Liver (tissue), 9 donors: Measurements from ENCODE around the gene C2CD2. TPM values are rescaled to one million over a fixed set of nuclear protein-coding genes. Genes with fewer than 3 reads are reported as not detected.

Experiments used
- DNase-seq: peaks from one replicate; pipeline ENCODE4 v3.0.0-alpha.2; 2017; ENCODE audit warnings: low spot score
- H3K27ac ChIP-seq, 2 donors: one replicate each; pipeline ENCODE4 v1.7.0; 2013; ENCODE audit warnings: inconsistent platforms in 2 of 2, low read length in 2 of 2, control low read depth in 1 of 2, low read depth in 1 of 2, mild to moderate bottlenecking in 1 of 2
- H3K27me3 ChIP-seq, 4 donors: one replicate each; pipeline versions ENCODE4 v1.6.1 to v1.7.0; 2013; ENCODE audit warnings: low read length in 3 of 4, inconsistent platforms in 1 of 4, mild to moderate bottlenecking in 1 of 4, moderate library complexity in 1 of 4; ENCODE audit not compliant: control insufficient read depth in 4 of 4, insufficient read depth in 4 of 4
- H3K36me3 ChIP-seq, 4 donors: one replicate each; pipeline versions ENCODE4 v1.6.1 to v1.7.0; 2013; ENCODE audit warnings: low read length in 3 of 4, mild to moderate bottlenecking in 3 of 4, low read depth in 1 of 4, moderate library complexity in 1 of 4; ENCODE audit not compliant: control insufficient read depth in 4 of 4, insufficient read depth in 3 of 4
- H3K4me1 ChIP-seq, 4 donors: one replicate each; pipeline versions ENCODE4 v1.6.1 to v1.7.0; 2013; ENCODE audit warnings: low read length in 3 of 4, mild to moderate bottlenecking in 3 of 4, moderate library complexity in 1 of 4; ENCODE audit not compliant: control insufficient read depth in 4 of 4, insufficient read depth in 4 of 4
- H3K4me3 ChIP-seq, 3 donors: one replicate each; pipeline versions ENCODE4 v1.6.1 to v1.7.0; 2013; ENCODE audit warnings: low read length in 3 of 3, control low read depth in 1 of 3, low read depth in 1 of 3, mild to moderate bottlenecking in 1 of 3
- H3K9ac ChIP-seq, 2 donors: one replicate each; pipeline ENCODE4 v1.7.0; 2013; ENCODE audit warnings: low read length in 2 of 2, mild to moderate bottlenecking in 2 of 2, moderate library complexity in 2 of 2, control low read depth in 1 of 2, low read depth in 1 of 2
- H3K9me3 ChIP-seq, 4 donors: one replicate each; pipeline versions ENCODE4 v1.6.1 to v1.7.0; 2013; ENCODE audit warnings: low read length in 3 of 4; ENCODE audit not compliant: control insufficient read depth in 4 of 4
- EGR1 ChIP-seq, 2 donors: IDR thresholded peaks; 2 replicates each; pipeline ENCODE4 v1.6.1; 2016 to 2018; ENCODE audit warnings: antibody characterized with exemption in 2 of 2, low read depth in 2 of 2
- FOXA1 ChIP-seq: IDR thresholded peaks from 2 replicates; pipeline ENCODE4 v1.6.1; 2016; ENCODE audit warnings: antibody characterized with exemption
- FOXA2 ChIP-seq: IDR thresholded peaks from 2 replicates; pipeline ENCODE4 v1.6.1; 2016; ENCODE audit warnings: antibody characterized with exemption
- GABPA ChIP-seq, 2 donors: IDR thresholded peaks in 1 of 2; conservative IDR thresholded peaks in 1 of 2; 2 replicates each; pipeline ENCODE4 v1.6.1; 2016; ENCODE audit warnings: antibody characterized with exemption in 2 of 2, mild to moderate bottlenecking in 1 of 2, moderate library complexity in 1 of 2
- HNF4A ChIP-seq, 2 donors: conservative IDR thresholded peaks; 2 replicates each; pipeline ENCODE4 v1.6.1; 2016; ENCODE audit warnings: antibody characterized with exemption in 2 of 2, mild to moderate bottlenecking in 2 of 2
- HNF4G ChIP-seq: IDR thresholded peaks from 2 replicates; pipeline ENCODE4 v1.6.1; 2016; ENCODE audit warnings: antibody characterized with exemption
- JUND ChIP-seq, 2 donors: IDR thresholded peaks; 2 replicates each; pipeline ENCODE4 v1.6.1; 2016; ENCODE audit warnings: antibody characterized with exemption in 2 of 2
- NR2F2 ChIP-seq: IDR thresholded peaks from 2 replicates; pipeline ENCODE4 v1.6.1; 2016; ENCODE audit warnings: antibody characterized with exemption
- RXRA ChIP-seq, 2 donors: IDR thresholded peaks; 2 replicates each; pipeline ENCODE4 v1.6.1; 2017 to 2018; ENCODE audit warnings: antibody characterized with exemption in 2 of 2, mild to moderate bottlenecking in 1 of 2
- SP1 ChIP-seq: IDR thresholded peaks from 2 replicates; pipeline ENCODE4 v1.6.1; 2018; ENCODE audit warnings: antibody characterized with exemption, mild to moderate bottlenecking
- TAF1 ChIP-seq: conservative IDR thresholded peaks from 2 replicates; pipeline ENCODE4 v1.6.1; 2016; ENCODE audit warnings: antibody characterized with exemption, mild to moderate bottlenecking
- YY1 ChIP-seq: IDR thresholded peaks from 2 replicates; pipeline ENCODE4 v1.6.1; 2016; ENCODE audit warnings: antibody characterized with exemption, mild to moderate bottlenecking
- WGBS: extraction: QIAGEN DNeasy Blood & Tissue Kit; methylation state at CpG from one replicate; pipeline ENCODE4 v1.1.7; 2013; 5-methylcytosine and 5-hydroxymethylcytosine counted together
- polyA plus RNA-seq, 2 donors: library from polyadenylated mRNA; stranded (reverse) in 1 of 2; unstranded in 1 of 2; fragments of 200-250 nt in 1 of 2; fragments of >200 nt in 1 of 2; fragmentation: Nextera tagmentation in 1 of 2; extraction: Ambion mirVana in 1 of 2; gene quantifications; one replicate each; pipeline versions ENCODE4 v1.2.1 to v1.2.3, GENCODE V29; 2013 to 2015
- total RNA-seq, 2 donors: library from RNA; depleted of rRNA; stranded (reverse); fragments of >200 nt; gene quantifications; one replicate each; pipeline ENCODE4 v1.2.3, GENCODE V29; 2014
- TF ChIP-seq, protein P1 (sequence below): IDR thresholded peaks from 2 replicates; pipeline ENCODE4 v1.6.1; 2016; ENCODE audit warnings: antibody characterized with exemption, mild to moderate bottlenecking
- TF ChIP-seq, protein P2 (sequence below): IDR thresholded peaks from 2 replicates; pipeline ENCODE4 v1.6.1; 2016; ENCODE audit warnings: antibody characterized with exemption
- TF ChIP-seq, protein P3 (sequence below): IDR thresholded peaks from 2 replicates; pipeline ENCODE4 v1.6.1; 2016; ENCODE audit warnings: antibody characterized with exemption
- TF ChIP-seq, protein P4 (sequence below): fragments of 150-350 bp; IDR thresholded peaks from 2 replicates; pipeline ENCODE4 v1.5.1; 2017; ENCODE audit warnings: improper control_type of control experiment, low read depth, low read length; ENCODE audit not compliant: missing input control
- TF ChIP-seq, protein P5 (sequence below): IDR thresholded peaks from 2 replicates; pipeline ENCODE4 v1.6.1; 2016; ENCODE audit warnings: antibody characterized with exemption
- donor health status: healthy.
- donor health status: healthy.
- donor health status: healthy.
- donor health status: healthy.
- donor health status: healthy.

The C2CD2 gene
- total and polyA plus RNA-seq, 4 donors = 2.9 to 17.9 (median 6.0) TPM

DNA sequence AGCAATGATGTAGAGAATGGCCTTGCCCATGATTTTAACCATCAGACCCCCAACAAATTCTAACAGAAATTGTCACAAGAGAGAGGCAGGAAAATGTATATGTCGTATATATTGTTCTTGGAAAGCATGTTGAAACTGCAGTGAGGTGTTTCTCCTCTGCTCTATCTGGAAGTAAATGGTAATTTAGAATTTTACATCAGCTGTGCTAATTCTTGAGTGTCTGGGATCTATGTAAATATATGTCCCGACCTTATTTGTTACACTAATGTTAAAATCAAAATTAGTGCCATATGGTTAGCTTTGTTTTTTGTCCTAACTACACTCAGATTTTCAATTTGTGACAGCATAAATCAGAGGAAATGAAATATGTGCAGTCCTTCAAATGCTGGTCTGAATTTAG, 35.9 kb upstream of the C2CD2 start (continued):
- TF ChIP-seq, protein P1, sequence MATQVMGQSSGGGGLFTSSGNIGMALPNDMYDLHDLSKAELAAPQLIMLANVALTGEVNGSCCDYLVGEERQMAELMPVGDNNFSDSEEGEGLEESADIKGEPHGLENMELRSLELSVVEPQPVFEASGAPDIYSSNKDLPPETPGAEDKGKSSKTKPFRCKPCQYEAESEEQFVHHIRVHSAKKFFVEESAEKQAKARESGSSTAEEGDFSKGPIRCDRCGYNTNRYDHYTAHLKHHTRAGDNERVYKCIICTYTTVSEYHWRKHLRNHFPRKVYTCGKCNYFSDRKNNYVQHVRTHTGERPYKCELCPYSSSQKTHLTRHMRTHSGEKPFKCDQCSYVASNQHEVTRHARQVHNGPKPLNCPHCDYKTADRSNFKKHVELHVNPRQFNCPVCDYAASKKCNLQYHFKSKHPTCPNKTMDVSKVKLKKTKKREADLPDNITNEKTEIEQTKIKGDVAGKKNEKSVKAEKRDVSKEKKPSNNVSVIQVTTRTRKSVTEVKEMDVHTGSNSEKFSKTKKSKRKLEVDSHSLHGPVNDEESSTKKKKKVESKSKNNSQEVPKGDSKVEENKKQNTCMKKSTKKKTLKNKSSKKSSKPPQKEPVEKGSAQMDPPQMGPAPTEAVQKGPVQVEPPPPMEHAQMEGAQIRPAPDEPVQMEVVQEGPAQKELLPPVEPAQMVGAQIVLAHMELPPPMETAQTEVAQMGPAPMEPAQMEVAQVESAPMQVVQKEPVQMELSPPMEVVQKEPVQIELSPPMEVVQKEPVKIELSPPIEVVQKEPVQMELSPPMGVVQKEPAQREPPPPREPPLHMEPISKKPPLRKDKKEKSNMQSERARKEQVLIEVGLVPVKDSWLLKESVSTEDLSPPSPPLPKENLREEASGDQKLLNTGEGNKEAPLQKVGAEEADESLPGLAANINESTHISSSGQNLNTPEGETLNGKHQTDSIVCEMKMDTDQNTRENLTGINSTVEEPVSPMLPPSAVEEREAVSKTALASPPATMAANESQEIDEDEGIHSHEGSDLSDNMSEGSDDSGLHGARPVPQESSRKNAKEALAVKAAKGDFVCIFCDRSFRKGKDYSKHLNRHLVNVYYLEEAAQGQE = no peak
- TF ChIP-seq EGR1 (IDR thresholded peaks at IDR 0.05; ENCODE audit: low read depth in 2 of 2) (no peak), JUND (IDR thresholded peaks at IDR 0.05) (no peak), TAF1 (no peak), FOXA2 (no peak), FOXA1 (no peak), YY1 (no peak), RXRA (IDR thresholded peaks at IDR 0.05) (no peak)
- TF ChIP-seq, protein P2, sequence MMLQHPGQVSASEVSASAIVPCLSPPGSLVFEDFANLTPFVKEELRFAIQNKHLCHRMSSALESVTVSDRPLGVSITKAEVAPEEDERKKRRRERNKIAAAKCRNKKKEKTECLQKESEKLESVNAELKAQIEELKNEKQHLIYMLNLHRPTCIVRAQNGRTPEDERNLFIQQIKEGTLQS = no peak

DNA sequence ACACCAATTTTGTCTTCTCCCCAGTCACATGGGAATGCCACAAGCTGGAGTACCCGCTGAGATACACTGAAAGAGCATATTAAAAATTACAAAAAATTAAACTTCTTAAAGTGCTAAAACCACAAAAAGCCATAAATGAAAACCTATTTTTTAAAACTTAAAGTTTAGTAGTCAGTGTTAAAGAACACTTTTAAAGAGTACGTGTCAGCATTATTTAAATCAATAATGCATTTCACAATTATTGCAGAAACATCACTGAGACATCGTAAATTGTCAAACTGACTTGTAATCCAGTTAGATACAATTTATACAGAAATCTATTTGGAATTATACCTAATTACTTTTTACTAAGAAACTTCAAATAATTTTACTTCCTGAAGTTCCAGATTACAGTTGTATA, 33.5 kb upstream of the C2CD2 start:
- no peak for DNase-seq
- Histone ChIP-seq H3K4me3 (no peak overlapping the region), H3K36me3 (peaks cover 6 to 15% (median 14%) of the 10 kb centered on the region in 4 donors), H3K27me3 (no peaks in the 10 kb centered on the region), H3K4me1 (peaks cover 0 to 8% (median 2%) of the 10 kb centered on the region in 4 donors), H3K9me3 (no peaks in the 10 kb centered on the region), H3K27ac (no peak overlapping the region), H3K9ac (no peak overlapping the region)
- no peak for TF ChIP-seq FOXA1
- WGBS = 60% methylated on average over 3 of the region's 3 CpGs

DNA sequence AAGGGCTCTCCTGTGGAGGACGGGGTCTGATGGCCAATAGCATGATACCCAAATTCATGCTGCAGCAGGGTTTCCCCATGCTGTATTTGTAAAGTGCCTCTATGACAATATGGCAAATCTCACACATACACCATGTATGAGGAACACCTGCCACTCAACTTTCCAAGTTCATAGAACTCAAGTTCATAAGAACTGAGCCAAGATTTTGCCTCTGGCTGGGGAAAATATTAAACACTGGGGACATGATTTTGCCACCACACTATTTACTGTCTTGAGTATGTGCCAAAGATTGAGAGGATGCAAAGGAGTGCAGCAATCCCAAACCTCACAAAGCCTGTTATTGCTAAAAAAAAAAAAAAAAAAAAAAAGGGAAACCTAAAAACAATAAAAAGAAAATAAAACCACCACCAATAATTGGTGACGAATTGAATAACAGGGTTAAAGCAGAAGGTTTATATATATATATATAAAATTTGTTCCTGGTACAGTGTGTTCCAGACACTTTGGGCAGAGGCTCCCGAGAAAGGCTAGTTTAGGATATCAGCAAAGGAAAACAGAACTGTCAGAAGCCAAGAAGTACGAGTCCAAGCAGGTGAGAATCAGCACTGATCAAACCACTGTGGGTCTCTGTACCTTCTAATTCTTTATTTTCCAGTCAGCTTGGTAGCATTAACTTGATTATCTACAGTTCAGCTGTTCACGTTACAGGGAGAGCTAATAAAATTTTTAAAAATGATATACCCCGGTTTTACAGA, 32.0 kb upstream of the C2CD2 start:
- H3K27me3 ChIP-seq = no peaks in the 10 kb centered on the region
- no peak overlapping the region for H3K27ac ChIP-seq
- no peak for DNase-seq
- H3K9ac ChIP-seq = no peak overlapping the region
- H3K36me3 ChIP-seq = peaks cover 0 to 1% (median under 1%) of the 10 kb centered on the region in 4 donors
- no peaks in the 10 kb centered on the region for H3K9me3 ChIP-seq
- no peak overlapping the region for H3K4me3 ChIP-seq
- 71% methylated on average over 6 of the region's 6 CpGs for WGBS
- H3K4me1 ChIP-seq = peaks cover 0 to 8% (median 2%) of the 10 kb centered on the region in 4 donors
- TF ChIP-seq, protein P3, sequence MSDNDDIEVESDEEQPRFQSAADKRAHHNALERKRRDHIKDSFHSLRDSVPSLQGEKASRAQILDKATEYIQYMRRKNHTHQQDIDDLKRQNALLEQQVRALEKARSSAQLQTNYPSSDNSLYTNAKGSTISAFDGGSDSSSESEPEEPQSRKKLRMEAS = no peak
- TF ChIP-seq, protein P1 = no peak
- no peak for TF ChIP-seq SP1
- TF ChIP-seq HNF4G = no peak
- no peak for TF ChIP-seq EGR1 (IDR thresholded peaks at IDR 0.05; ENCODE audit: low read depth in 2 of 2)
- no peak for TF ChIP-seq TAF1
- TF ChIP-seq RXRA (IDR thresholded peaks at IDR 0.05) = no peak
- no peak for TF ChIP-seq HNF4A (conservative IDR thresholded peaks at IDR 0.05)
- TF ChIP-seq FOXA2 = no peak
- TF ChIP-seq JUND (IDR thresholded peaks at IDR 0.05) = no peak
- no peak for TF ChIP-seq GABPA (IDR thresholded peaks at IDR 0.05 in 1 of 2, conservative IDR thresholded peaks at IDR 0.05 in 1 of 2)
- TF ChIP-seq, protein P2 = no peak
- TF ChIP-seq, protein P4, sequence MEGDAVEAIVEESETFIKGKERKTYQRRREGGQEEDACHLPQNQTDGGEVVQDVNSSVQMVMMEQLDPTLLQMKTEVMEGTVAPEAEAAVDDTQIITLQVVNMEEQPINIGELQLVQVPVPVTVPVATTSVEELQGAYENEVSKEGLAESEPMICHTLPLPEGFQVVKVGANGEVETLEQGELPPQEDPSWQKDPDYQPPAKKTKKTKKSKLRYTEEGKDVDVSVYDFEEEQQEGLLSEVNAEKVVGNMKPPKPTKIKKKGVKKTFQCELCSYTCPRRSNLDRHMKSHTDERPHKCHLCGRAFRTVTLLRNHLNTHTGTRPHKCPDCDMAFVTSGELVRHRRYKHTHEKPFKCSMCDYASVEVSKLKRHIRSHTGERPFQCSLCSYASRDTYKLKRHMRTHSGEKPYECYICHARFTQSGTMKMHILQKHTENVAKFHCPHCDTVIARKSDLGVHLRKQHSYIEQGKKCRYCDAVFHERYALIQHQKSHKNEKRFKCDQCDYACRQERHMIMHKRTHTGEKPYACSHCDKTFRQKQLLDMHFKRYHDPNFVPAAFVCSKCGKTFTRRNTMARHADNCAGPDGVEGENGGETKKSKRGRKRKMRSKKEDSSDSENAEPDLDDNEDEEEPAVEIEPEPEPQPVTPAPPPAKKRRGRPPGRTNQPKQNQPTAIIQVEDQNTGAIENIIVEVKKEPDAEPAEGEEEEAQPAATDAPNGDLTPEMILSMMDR = no peak
- TF ChIP-seq NR2F2 = no peak
- TF ChIP-seq, protein P5, sequence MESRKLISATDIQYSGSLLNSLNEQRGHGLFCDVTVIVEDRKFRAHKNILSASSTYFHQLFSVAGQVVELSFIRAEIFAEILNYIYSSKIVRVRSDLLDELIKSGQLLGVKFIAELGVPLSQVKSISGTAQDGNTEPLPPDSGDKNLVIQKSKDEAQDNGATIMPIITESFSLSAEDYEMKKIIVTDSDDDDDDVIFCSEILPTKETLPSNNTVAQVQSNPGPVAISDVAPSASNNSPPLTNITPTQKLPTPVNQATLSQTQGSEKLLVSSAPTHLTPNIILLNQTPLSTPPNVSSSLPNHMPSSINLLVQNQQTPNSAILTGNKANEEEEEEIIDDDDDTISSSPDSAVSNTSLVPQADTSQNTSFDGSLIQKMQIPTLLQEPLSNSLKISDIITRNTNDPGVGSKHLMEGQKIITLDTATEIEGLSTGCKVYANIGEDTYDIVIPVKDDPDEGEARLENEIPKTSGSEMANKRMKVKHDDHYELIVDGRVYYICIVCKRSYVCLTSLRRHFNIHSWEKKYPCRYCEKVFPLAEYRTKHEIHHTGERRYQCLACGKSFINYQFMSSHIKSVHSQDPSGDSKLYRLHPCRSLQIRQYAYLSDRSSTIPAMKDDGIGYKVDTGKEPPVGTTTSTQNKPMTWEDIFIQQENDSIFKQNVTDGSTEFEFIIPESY = no peak
- TF ChIP-seq FOXA1 = no peak
